ENCODE data around the gene SCCPDH.

DNA sequence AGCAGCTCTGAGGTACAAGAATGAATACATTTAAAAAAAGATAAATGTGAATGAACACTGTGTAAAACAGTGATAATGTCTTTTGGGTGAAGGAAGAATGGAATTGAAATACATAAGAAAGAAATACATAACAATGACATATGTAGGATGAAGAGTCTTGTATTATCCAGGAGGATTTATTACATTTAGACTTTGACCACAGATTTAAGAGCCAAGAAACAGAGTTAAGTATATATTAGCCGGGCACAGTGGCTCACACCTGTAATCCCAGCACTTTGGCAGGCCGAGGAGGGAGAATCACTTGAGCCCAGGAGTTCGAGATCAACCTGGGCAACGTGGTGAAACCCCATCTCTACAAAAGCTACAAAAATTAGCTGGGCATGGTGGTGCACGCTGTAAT is 79.7 kb downstream of the SCCPDH start:
- TF ChIP-seq, protein P1, sequence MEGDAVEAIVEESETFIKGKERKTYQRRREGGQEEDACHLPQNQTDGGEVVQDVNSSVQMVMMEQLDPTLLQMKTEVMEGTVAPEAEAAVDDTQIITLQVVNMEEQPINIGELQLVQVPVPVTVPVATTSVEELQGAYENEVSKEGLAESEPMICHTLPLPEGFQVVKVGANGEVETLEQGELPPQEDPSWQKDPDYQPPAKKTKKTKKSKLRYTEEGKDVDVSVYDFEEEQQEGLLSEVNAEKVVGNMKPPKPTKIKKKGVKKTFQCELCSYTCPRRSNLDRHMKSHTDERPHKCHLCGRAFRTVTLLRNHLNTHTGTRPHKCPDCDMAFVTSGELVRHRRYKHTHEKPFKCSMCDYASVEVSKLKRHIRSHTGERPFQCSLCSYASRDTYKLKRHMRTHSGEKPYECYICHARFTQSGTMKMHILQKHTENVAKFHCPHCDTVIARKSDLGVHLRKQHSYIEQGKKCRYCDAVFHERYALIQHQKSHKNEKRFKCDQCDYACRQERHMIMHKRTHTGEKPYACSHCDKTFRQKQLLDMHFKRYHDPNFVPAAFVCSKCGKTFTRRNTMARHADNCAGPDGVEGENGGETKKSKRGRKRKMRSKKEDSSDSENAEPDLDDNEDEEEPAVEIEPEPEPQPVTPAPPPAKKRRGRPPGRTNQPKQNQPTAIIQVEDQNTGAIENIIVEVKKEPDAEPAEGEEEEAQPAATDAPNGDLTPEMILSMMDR (tag by site-specific recombination; IDR thresholded peaks at IDR 0.05) = no peak
- TF ChIP-seq, protein P2, sequence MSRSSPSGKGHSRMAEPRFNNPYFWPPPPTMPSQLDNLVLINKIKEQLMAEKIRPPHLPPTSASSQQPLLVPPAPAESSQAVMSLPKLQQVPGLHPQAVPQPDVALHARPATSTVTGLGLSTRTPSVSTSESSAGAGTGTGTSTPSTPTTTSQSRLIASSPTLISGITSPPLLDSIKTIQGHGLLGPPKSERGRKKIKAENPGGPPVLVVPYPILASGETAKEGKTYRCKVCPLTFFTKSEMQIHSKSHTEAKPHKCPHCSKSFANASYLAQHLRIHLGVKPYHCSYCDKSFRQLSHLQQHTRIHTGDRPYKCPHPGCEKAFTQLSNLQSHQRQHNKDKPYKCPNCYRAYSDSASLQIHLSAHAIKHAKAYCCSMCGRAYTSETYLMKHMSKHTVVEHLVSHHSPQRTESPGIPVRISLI (tag by site-specific recombination; IDR thresholded peaks at IDR 0.05) = no peak
- TF ChIP-seq ZNF274 (IDR thresholded peaks at IDR 0.05; ENCODE audit: low read length) (no peak), ZNF274 (tag by site-specific recombination; IDR thresholded peaks at IDR 0.05; ENCODE audit: borderline replicate concordance) (no peak), MZF1 (tag by site-specific recombination; IDR thresholded peaks at IDR 0.05; ENCODE audit: borderline replicate concordance) (no peak), KLF8 (tag by site-specific recombination; IDR thresholded peaks at IDR 0.05) (no peak), ZNF121 (tag by site-specific recombination; IDR thresholded peaks at IDR 0.05) (no peak), TCF7L2 (IDR thresholded peaks at IDR 0.05; ENCODE audit: borderline replicate concordance, low read depth, low read length) (no peak), YY1 (tag by site-specific recombination; IDR thresholded peaks at IDR 0.05) (no peak), ZFP3 (tag by site-specific recombination; IDR thresholded peaks at IDR 0.05; ENCODE audit: low read depth) (no peak), ZNF10 (tag by site-specific recombination; IDR thresholded peaks at IDR 0.05) (no peak)
- TF ChIP-seq, protein P3, sequence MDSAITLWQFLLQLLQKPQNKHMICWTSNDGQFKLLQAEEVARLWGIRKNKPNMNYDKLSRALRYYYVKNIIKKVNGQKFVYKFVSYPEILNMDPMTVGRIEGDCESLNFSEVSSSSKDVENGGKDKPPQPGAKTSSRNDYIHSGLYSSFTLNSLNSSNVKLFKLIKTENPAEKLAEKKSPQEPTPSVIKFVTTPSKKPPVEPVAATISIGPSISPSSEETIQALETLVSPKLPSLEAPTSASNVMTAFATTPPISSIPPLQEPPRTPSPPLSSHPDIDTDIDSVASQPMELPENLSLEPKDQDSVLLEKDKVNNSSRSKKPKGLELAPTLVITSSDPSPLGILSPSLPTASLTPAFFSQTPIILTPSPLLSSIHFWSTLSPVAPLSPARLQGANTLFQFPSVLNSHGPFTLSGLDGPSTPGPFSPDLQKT (IDR thresholded peaks at IDR 0.05; ENCODE audit: borderline replicate concordance, low read depth, low read length) = no peak
- TF ChIP-seq, protein P4, sequence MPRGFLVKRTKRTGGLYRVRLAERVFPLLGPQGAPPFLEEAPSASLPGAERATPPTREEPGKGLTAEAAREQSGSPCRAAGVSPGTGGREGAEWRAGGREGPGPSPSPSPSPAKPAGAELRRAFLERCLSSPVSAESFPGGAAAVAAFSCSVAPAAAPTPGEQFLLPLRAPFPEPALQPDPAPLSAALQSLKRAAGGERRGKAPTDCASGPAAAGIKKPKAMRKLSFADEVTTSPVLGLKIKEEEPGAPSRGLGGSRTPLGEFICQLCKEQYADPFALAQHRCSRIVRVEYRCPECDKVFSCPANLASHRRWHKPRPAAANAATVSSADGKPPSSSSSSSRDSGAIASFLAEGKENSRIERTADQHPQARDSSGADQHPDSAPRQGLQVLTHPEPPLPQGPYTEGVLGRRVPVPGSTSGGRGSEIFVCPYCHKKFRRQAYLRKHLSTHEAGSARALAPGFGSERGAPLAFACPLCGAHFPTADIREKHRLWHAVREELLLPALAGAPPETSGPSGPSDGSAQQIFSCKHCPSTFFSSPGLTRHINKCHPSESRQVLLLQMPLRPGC (tag by site-specific recombination; IDR thresholded peaks at IDR 0.05) = no peak
- TF ChIP-seq, protein P5, sequence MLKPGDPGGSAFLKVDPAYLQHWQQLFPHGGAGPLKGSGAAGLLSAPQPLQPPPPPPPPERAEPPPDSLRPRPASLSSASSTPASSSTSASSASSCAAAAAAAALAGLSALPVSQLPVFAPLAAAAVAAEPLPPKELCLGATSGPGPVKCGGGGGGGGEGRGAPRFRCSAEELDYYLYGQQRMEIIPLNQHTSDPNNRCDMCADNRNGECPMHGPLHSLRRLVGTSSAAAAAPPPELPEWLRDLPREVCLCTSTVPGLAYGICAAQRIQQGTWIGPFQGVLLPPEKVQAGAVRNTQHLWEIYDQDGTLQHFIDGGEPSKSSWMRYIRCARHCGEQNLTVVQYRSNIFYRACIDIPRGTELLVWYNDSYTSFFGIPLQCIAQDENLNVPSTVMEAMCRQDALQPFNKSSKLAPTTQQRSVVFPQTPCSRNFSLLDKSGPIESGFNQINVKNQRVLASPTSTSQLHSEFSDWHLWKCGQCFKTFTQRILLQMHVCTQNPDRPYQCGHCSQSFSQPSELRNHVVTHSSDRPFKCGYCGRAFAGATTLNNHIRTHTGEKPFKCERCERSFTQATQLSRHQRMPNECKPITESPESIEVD (tag by site-specific recombination; IDR thresholded peaks at IDR 0.05) = no peak
- TF ChIP-seq, protein P6, sequence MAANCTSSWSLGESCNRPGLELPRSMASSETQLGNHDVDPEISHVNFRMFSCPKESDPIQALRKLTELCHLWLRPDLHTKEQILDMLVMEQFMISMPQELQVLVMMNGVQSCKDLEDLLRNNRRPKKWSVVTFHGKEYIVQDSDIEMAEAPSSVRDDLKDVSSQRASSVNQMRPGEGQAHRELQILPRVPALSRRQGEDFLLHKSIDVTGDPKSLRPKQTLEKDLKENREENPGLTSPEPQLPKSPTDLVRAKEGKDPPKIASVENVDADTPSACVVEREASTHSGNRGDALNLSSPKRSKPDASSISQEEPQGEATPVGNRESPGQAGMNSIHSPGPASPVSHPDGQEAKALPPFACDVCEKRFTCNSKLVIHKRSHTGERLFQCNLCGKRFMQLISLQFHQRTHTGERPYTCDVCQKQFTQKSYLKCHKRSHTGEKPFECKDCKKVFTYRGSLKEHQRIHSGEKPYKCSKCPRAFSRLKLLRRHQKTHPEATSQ (tag by site-specific recombination; IDR thresholded peaks at IDR 0.05) = no peak

Measured in HEK293 (cell line).